ENCODE results near the gene EBF4.
"Not testable (repeated sequence)": the region's sequence is repeated elsewhere in the genome, so short reads cannot be mapped to it uniquely, and the experiment has no call there.

The EBF4 gene

DNA sequence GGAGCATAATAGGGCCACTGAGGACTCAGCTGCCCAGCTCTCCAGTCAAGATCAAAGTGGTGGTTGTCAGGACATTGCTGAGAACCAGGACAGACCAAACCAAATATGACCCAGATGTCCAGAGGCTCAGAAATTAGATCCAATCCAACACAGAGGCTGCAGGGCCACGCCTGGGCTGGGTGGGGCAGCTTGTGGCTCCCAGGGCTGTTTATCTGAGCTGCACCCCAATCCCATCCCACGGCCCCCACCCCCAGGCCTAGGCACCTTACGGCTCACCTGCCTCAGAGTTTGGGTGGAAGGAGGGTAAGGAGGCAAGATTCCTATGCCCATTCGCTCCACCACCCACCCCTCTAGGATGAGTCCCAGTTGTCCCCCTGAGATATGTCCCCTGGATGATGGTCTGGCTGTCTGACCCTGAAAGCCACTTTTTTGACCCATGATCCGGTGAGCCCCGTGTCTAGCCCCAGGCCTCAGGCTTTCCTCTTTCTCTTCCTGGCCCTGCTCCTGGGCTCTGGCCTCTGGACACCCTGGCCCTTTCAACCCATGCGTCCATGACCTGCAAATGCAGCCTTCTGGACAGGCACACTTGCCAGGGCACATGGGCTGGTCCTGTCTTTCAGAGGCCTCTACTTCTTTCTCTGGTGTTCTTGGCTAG lies 67.8 kb downstream of the EBF4 start:
- DNase-seq, result no peak

GRCh38 chr20:2760952-2761305 lies 68.3 kb downstream of the EBF4 start:
- DNase-seq, result no peak

GRCh38 chr20:2761885-2762284 lies 69.3 kb downstream of the EBF4 start:
- no peak for DNase-seq

DNA sequence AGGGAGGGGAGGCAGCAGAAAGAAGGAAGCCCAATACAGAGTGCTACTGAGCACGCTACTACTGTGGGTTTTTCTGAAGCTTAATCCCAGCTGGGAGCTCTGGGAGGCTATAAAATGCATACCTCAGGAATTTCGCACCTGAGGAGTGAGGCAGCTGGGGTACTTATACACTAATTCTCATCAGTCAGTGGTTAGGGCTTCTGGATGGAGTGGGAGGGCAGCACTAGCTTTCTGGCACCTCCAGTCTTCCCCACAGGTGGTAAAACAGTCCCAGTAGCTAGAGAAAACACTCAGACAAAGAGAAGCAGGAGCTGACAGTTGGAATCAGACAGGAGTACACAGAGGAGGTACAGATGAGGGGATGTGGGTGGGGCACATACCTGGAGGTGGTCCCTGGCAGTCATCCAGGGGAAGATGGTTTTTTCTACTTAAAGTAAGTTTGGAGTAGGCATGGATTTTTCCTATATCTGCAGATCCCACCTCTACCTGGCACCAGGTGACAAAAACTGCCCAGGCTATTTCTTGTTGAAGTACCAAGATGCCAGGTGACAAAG lies 70.1 kb downstream of the EBF4 start:
- DNase-seq, result no peak

- no peak for DNase-seq
These were observed 70.6 kb downstream of the EBF4 start for GRCh38 chr20:2763186-2763585.

DNA sequence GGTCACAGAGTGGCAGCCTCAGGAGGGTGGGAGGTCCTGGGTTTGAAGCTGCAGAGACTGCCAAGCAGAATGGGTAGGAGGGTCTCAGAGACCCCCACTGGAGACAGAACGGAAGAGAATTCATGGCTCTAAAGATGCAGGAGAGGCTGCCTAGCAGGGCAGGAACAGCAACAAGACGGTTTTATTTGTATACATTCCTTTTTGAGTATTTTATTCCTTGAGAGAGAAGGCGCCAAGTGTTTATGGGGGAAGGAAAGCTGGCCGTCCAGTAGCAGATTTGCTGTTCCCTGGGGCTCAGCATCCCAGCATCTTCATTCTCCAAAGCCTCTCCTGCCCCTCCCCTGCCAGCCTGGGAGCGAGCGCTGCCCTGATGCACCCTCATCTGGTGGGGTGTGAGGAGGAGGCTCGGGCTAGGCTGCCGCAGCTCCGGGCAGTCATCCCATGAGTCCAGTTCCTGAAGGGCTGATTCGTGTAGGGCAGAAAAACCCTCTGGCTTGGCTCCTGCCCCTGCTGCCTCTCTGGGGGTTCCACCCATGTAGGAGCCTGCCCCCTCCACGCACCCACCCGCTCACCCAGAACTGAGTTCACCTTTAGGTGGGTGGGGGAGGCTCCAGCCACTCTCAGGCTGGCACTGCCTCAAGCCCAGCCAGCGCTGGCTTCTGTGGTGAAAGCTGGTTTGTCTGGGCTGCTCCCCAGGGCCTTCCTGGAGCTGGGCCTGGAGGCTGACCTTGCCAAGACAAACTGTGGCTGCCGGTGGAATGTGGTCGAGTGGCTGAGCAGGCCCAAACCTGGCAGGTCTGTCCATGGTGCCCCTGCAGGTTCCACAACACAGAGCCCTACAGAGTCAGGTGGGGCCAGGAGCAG lies 75.4 kb downstream of the EBF4 start:
- DNase-seq, result no peak

GRCh38 chr20:2768632-2769015 lies 76.0 kb downstream of the EBF4 start:
- no peak for DNase-seq

- DNase-seq, result not testable (repeated sequence)
These were observed 77.5 kb downstream of the EBF4 start for GRCh38 chr20:2770091-2770490.

DNA sequence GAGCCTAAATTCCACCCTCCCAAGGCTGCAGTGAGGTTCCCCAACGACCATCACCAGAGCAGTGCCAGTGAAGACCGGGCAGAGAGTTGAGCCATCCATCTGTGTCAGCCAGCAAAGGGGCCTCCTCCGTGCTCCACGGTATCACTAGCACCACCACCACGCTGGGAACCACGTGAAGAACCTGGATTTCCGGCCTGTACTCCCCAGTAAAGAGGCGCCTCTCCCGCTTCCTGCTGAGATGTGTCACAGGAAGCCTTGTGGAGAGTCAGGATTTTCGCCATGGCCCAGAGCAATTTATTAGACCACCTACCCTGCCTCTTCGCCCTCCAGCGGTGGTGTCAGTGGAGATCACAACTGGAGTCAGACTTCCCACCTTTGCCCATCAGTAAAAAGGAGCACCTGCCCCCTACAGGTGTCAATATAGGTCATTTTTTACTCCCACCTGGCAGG lies 79.1 kb downstream of the EBF4 start:
- no peak for DNase-seq

GRCh38 chr20:2773812-2774211 lies 81.2 kb downstream of the EBF4 start:
- no peak for DNase-seq

GRCh38 chr20:2775139-2775538 lies 82.6 kb downstream of the EBF4 start:
- DNase-seq, result no peak

GRCh38 chr20:2778602-2779321 lies 86.2 kb downstream of the EBF4 start:
- no peak for DNase-seq

- no peak for DNase-seq
These were observed 88.4 kb downstream of the EBF4 start for GRCh38 chr20:2780948-2781347.

DNA sequence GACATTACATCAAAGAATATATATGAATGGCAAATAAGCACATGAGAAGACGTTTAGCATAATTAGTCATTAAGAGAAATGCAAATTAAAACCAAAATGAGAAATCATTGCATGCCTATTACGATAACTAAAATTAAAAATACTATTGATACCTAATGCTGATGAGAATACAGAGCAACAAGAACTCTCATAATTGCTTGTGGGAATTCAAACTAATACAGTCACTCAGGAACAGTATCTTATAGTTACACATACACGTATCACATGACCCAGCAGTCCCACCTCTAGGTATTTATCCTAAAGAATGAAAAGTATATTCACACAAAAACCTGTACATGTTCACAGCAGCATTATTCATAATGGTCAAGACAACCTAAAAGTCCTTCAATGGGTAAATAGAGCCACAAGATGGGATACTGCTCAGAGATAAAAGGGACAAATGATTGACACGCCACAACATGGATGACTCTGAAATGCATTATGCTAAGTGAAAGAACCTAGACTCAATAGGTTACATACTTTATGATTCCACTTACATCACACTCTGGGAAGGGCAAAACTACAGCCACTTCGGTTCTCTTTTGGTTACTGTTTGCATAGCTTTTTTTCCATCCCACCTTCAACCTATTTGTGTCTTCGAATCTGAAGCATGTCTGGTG lies 91.5 kb downstream of the EBF4 start:
- DNase-seq, result no peak

DNA sequence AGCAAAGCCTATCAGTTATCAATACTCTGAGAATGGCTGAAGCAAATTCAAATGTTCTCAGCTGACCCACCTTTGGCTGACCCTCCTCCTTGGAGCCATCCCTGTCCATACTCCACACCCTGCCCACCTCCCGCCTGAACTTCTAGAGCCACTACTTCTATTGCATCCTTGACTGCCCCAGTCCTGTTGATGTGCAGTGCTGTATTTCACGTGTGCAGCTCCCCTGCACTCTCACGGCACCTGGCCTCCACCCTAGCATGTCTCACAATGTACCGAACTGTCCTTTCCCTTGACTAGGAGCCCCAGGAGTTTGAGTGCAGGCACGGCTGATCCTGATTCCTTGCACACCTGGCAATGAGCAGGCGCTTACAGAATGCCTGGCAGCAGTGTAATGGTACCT lies 100.9 kb downstream of the EBF4 start:
- no peak for DNase-seq

DNA sequence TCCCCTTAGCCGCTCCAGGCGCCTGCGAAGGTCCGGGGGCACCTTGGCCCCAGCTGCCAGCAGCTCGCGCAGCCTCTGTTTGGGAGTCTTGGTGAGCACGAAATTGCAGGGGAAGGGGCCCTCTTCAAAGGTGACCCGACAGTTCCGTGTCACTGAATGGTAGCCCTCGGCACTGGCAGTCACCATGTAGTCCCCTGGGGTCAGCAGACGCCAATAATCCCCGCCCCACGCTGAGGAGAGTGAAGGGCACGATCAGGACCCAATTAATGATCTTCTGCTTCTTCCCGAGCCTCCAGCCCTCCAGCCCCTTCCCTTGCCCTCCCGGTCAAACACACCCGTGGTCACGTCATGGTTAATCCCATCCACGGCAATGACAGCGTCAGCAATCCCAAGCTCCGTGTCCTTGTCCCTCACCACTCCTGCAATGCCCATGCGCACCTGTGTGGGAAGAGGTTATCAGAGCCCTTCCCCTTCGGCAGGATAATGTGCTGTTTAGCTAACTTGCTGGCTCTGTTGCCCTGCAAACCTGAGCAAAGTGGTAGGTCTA lies 101.7 kb downstream of the EBF4 start:
- no peak for DNase-seq

- DNase-seq, result no peak
These were observed 102.4 kb downstream of the EBF4 start for GRCh38 chr20:2794866-2795447.

GRCh38 chr20:2795451-2795850 lies 102.9 kb downstream of the EBF4 start:
- no peak for DNase-seq

DNA sequence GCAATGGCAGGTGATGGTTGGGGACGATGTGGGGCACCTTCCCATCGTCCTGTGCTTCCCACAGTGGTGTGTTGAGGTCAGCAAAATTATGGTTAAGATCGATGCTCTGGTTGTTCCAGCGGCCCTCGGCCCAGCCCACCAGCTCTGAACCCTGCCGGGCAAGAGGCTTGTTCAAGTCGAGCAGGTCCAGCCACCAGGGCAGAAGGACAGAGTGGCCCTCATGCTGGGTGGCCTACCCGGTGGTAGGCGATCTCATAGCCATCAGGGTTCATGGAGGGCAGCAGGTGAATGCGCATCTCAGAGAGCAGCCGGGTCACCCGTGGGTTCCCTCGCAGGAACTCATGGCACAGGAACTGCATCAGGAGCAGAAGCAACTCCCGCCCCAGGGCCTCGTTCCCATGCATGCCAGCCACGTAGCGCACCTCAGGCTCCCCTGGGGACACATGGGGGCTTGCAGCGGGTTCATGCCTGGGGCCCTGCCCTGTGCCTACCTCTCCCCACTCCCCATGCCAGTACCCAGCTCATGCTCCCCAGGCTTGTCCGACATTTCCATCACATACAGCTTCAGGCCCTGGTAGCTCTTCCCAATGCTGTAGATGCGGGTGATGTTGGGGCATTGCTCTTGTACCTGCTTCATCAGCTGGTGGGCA lies 103.6 kb downstream of the EBF4 start:
- DNase-seq, result no peak

DNA sequence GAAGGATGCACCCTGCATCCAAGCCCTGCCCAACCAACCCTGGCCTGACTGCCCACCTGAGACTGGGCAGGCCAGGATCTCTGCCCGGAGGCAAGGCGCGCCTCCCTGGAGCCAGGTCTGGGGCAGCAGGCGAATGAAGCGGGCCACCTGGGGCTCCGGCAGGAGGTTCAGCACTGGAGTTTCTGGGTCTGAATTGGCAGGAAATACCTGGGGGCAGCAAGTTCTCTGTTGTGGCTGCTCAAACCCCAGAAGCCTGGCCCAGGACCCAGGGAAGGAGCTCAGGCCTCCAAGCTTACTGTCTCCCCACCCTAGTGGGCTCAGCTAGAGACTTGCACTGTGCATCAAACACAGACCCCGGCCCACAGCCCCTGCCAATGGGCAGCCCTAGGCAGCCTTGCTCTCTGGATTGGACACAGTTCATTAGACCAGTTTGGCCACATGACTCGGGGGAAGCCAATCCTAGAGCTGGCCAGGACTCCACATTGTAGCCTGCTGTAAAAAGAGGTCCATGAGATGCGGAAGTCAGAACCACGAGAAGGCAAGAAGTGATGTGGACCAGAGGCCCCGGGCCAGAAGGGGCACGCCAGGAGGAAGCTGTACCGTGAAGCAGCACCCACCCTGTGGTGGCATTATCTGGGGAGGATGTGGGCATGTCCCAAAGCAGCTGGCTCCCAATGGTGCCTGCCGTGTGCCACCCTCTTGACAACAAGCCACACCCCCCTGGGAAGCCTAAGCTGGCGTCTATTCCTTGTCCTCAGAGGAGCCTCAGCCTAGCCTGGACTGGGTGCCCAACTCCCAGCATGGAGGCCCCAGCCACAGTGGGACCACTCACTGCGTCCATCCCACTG lies 104.8 kb downstream of the EBF4 start:
- DNase-seq, result no peak
